Endometrial microvascular endothelial cells (primary cell): ENCODE measurements around the gene ADI1. TPM values are rescaled to one million over a fixed set of nuclear protein-coding genes. Genes with fewer than 3 reads are reported as not detected.
"Not testable (repeated sequence)": the region's sequence is repeated elsewhere in the genome, so short reads cannot be mapped to it uniquely, and the experiment has no call there.

Source experiments
- in situ Hi-C: cut with HindIII; loops from 2 replicates; pipeline ENCODE4 v1.10.0; 2017; ENCODE audit warnings: low sequenced_read_pairs, low pct_unique_long_range_greater_than_20kb; ENCODE audit errors: inconsistent ontology term
- total RNA-seq: library from RNA; depleted of rRNA; stranded (reverse); fragments of >200 nt; gene quantifications from one replicate; pipeline ENCODE4 v1.2.3, GENCODE V29; 2015; ENCODE audit errors: inconsistent ontology term

The ADI1 gene
- total RNA-seq, 1 donor from 2014 or later: 64.4 TPM

GRCh38 chr2:3457524-3458395, 61.6 kb downstream of the ADI1 start:
- in situ Hi-C loops: no loop called here

GRCh38 chr2:3456125-3456524, 63.2 kb downstream of the ADI1 start:
- in situ Hi-C loops: no loop called here

- in situ Hi-C loops: no loop called here
These were observed 64.5 kb downstream of the ADI1 start for GRCh38 chr2:3454802-3455201.

- in situ Hi-C loops: not testable (repeated sequence)
These were observed 65.3 kb downstream of the ADI1 start for GRCh38 chr2:3454005-3454404.

- in situ Hi-C loops: no loop called here
These were observed 65.9 kb downstream of the ADI1 start for GRCh38 chr2:3453190-3453999.

- in situ Hi-C loops: no loop called here
These were observed 67.2 kb downstream of the ADI1 start for GRCh38 chr2:3451926-3452671.

- in situ Hi-C loops: no loop called here
These were observed 68.2 kb downstream of the ADI1 start for GRCh38 chr2:3451169-3451568.

GRCh38 chr2:3450385-3451010, 68.8 kb downstream of the ADI1 start:
- in situ Hi-C loops: no loop called here

- in situ Hi-C loops: no loop called here
These were observed 69.4 kb downstream of the ADI1 start for GRCh38 chr2:3449936-3450335.

- in situ Hi-C loops: no loop called here
These were observed 70.2 kb downstream of the ADI1 start for GRCh38 chr2:3449086-3449485.

- in situ Hi-C loops: not testable (repeated sequence)
These were observed 70.9 kb downstream of the ADI1 start for GRCh38 chr2:3448441-3448911.

GRCh38 chr2:3447789-3448317, 71.5 kb downstream of the ADI1 start:
- in situ Hi-C loops: no loop called here

Other genes with a start within 250 kb of the ADI1 start
- gene EIPR1, start 141.7 kb downstream of the ADI1 start, total RNA-seq: 65.9 TPM
- gene TRAPPC12, start 139.8 kb downstream of the ADI1 start, total RNA-seq: 66.1 TPM
- 43.2 TPM for gene RNASEH1, start 38.8 kb upstream of the ADI1 start, total RNA-seq
- 3,294 TPM for gene RPS7, start 55.7 kb upstream of the ADI1 start, total RNA-seq
- gene COLEC11, start 75.6 kb upstream of the ADI1 start, total RNA-seq: not detected
- gene ALLC, start 138.7 kb upstream of the ADI1 start, total RNA-seq: not detected
- gene DCDC2C, start 184.0 kb upstream of the ADI1 start, total RNA-seq: not detected